Mesenteric fat pad (tissue), 1 donor: ENCODE data around the gene GSS. TPM values are rescaled to one million over a fixed set of nuclear protein-coding genes. Genes with fewer than 3 reads are reported as not detected.

Experiments
- DNase-seq: peaks from one replicate; pipeline ENCODE4 v3.0.0-alpha.2; 2020; ENCODE audit warnings: low spot score
- total RNA-seq: library from RNA; stranded (reverse); fragmentation: NEBNext Ultra II Directional; extraction: Animal tissue kit (Norgen Biotek cat#: 25700); gene quantifications from one replicate; pipeline ENCODE4 v1.2.1, GENCODE V29; 2021
- donor health status: DM: yes; HTN: yes; CAD: no.

The GSS gene
- total RNA-seq, 1 donor from 2014 or later = 33.3 TPM

- DNase-seq = no peak
Measured at GRCh38 chr20:34994509-34995131, 39.0 kb upstream of the GSS start.

- DNase-seq = no peak
Measured at GRCh38 chr20:34993941-34994508, 38.4 kb upstream of the GSS start.

DNA sequence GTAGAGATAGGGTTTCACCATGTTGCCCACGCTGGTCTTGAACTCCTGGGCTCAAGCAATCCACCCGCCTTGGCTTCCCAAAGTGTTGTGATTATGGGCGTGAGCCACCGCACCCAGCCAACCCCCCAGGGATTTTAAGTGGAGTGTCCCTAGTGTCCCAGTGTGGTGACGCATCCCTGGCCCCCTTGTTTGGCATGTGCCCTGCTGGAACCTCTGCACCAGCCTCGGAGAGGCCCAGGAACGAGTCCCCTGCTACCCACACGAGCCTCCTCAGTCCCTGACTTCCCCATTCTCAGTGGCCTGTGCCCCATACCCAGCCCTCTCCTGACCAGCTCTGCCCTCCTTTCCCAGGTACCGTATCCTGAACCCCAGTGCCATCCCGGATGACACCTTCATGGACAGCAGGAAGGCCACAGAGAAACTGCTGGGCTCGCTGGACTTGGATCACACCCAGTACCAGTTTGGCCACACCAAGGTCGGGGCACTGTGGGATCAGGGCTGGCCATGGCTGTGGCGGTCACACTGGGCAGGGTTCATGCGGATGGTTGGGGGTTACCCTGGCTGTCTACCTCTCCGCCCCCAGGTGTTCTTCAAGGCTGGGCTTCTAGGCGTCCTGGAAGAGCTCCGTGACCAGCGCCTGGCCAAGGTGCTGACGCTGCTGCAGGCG lies 37.3 kb upstream of the GSS start:
- no peak for DNase-seq

- no peak for DNase-seq
Measured at GRCh38 chr20:34990661-34991214, 35.1 kb upstream of the GSS start.

DNA sequence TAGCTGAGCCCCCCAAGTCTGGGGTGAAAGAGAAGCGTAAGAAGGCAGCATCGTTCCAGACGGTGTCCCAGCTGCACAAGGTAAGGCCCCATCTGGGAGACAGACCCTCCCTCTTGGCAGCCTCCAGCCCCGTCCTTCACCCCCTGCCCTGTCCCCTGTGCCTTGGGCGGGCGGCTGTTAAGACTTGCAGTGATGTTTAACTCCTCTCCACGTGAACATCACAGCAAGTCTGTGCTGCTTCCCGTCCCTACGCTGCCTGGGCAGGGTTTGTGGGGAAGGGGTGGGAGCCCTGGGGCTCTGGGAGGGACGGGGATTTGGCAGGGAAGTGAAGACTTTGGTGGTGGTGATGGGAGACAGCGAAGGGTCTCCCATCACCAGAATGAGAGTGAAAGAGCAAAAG lies 34.6 kb upstream of the GSS start:
- DNase-seq = no peak

GRCh38 chr20:34989670-34990069 lies 34.1 kb upstream of the GSS start:
- DNase-seq = no peak

DNA sequence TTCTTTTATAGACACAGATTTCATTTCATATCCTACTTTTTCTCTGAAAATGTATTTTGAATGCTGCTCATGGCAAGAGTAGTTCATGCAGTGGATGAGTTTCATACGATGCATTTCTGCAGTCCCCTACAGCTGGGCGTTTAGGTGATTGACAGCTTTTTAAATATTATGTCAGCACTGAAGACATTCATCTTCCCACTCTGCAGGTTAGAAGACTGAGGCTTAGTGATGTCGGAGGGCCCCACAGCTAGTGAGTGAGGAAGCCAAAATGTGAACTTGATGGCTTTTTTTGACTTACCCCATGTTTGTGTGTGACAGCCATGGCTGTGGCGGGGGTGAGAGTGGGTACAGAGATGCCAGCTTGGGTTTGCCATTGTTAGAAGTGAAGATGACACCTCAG lies 33.5 kb upstream of the GSS start:
- DNase-seq = no peak

DNA sequence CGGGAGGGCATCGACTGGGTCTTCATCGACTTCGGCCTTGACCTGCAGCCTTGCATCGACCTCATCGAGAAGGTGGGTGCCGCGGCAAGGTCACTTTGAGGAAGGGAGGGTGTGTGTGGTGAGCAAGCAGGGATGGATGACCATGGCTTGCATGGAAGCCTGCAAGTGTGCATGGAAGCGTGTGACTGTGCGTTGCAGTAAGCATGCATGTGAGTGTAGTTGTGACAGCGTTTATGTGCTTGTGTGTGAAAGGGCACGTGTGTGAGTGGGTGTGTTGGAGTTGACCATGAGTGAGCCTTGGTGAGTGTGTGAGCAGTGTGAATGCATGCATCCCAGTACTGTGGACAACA lies 32.6 kb upstream of the GSS start:
- no peak for DNase-seq

- DNase-seq = no peak
Measured at GRCh38 chr20:34987288-34988190, 31.9 kb upstream of the GSS start.

GRCh38 chr20:34986311-34987287 lies 31.0 kb upstream of the GSS start:
- no peak for DNase-seq

- no peak for DNase-seq
Measured at GRCh38 chr20:34985461-34986310, 30.1 kb upstream of the GSS start.

GRCh38 chr20:34984756-34985261 lies 29.2 kb upstream of the GSS start:
- DNase-seq = no peak

GRCh38 chr20:34983995-34984735 lies 28.6 kb upstream of the GSS start:
- DNase-seq = no peak

GRCh38 chr20:34983089-34983820 lies 27.6 kb upstream of the GSS start:
- DNase-seq = no peak

DNA sequence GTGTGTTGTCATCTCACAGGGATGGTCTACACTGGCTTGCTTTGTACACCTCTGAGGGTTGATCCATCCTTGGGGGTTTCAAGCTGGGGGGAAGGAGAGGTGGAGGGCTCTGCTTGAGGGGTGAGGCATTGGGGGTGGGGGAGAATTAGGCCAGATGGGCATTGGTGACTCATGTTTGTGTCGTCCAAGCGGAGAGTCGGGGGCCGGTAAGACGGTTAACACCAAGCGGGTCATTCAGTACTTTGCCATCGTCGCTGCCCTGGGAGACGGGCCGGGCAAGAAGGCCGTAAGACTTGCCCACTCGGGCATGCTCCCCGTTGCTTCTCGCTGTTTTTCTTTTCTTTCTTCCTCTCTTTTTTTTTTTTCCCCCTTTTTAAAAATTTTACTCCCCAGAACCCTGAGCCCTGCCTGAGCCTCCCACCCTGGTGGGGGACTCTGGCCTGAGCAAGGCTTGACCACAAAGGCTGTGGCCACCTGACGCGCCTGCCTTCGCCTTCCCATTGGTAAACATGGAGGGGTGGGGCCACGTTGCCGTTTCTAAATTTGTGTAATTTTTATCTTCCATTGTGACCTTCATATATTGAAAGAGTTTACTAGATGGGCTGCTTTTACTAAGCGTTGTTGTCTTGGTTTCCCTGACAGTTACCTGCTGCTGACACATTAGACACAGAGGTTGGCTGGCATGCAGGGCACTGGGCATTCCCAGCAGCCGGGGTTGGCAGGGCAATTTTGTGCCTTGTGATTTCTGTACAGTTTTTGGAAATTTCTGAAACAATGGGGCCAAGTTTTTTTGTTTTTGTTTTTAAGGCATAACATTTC lies 26.9 kb upstream of the GSS start:
- no peak for DNase-seq

DNA sequence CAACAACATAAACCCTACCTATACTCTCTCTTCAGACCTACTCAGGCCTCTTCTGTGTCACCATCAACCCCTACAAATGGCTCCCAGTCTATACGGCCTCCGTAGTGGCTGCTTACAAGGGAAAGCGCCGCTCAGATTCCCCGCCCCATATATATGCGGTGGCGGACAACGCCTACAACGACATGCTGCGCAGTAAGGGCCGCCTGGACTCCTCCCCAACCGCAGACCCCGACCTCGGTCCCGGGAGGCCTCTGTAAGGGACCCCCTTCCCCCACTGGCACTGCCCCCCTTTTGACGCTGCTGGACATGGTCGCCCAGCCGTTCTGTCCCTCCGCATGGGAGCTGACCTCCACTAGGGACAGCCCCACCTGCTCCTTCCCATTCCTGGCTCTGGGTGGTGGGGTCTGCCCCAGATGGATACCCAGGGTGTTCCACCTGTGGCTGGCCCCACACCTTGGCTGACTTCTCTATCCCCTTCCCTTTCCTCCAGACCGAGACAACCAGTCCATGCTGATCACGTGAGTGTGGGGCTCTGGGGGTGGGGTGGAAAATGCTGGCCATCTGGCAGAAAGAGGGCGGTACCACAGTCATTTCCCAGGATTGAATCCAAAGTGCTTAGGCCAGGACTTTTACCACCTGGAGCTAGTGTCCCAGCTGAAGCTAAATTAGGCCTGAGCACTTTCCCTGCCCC lies 25.1 kb upstream of the GSS start:
- no peak for DNase-seq
